IMR-90 (cell line): ENCODE results near the gene EIF4H. TPM values are rescaled to one million over a fixed set of nuclear protein-coding genes. Genes with fewer than 3 reads are reported as not detected.
A peak's percentile ranks its signal among the peaks of the same experiment; 100 is the strongest.
"Not testable (repeated sequence)": the region's sequence is repeated elsewhere in the genome, so short reads cannot be mapped to it uniquely, and the experiment has no call there.

Source experiments
- ATAC-seq: fragments of 200-7000 bp; cut with Tn5 transposase; 2 replicates; pipeline ENCODE4 v1.9.1; 2020; ENCODE audit warnings: low read depth, mild to moderate bottlenecking, moderate library complexity
- BruUV-seq: library from RNA; stranded (reverse); fragments of 400-500 nt; replicated peaks from 2 replicates; lab custom pipeline; 2021; lab: Mats Ljungman, UMichigan
- CTCF ChIA-PET: fragments of 300-600 bp; formaldehyde crosslinking; extraction: SDS; loops from one replicate; lab custom pipeline; 2021; ENCODE audit warnings: antibody characterized with exemption; lab: Yijun Ruan, JAX
- POLR2A ChIA-PET: fragments of 300-600 bp; sonication (Branson Sonifier 250); formaldehyde crosslinking; loops from one replicate; lab custom pipeline; 2022; ENCODE audit warnings: antibody characterized with exemption; ENCODE audit not compliant: unreplicated experiment; lab: Charles Lee
- DNase-seq: peaks from one replicate; pipeline ENCODE4 v3.0.0; 2013
- H2AFZ ChIP-seq: replicated peaks from 2 replicates; pipeline ENCODE3; 2013; ENCODE audit warnings: low read length, mild to moderate bottlenecking; ENCODE audit not compliant: poor library complexity
- H2AK5ac ChIP-seq: 2 replicates; pipeline ENCODE4 v1.6.1; 2013; ENCODE audit warnings: low read depth, low read length, inconsistent platforms
- H2AK9ac ChIP-seq: replicated peaks from 2 replicates; pipeline ENCODE3; 2013; ENCODE audit warnings: mild to moderate bottlenecking, low read depth, low read length, moderate library complexity; ENCODE audit not compliant: poor library complexity
- H2BK120ac ChIP-seq: 2 replicates; pipeline ENCODE4 v1.6.1; 2013; ENCODE audit warnings: low read depth, low read length, inconsistent platforms
- H2BK15ac ChIP-seq: 3 replicates; pipeline ENCODE4 v1.6.1; 2013; ENCODE audit warnings: low read depth, low read length, inconsistent platforms
- H2BK20ac ChIP-seq: 2 replicates; pipeline ENCODE4 v1.6.1; 2013; ENCODE audit warnings: low read depth, mild to moderate bottlenecking, inconsistent platforms, low read length, moderate library complexity
- H2BK5ac ChIP-seq: 2 replicates; pipeline ENCODE4 v1.6.1; 2013; ENCODE audit warnings: mild to moderate bottlenecking, low read depth, low read length, inconsistent platforms; ENCODE audit not compliant: poor library complexity, severe bottlenecking
- H3K14ac ChIP-seq: replicated peaks from 2 replicates; pipeline ENCODE4 v1.6.1; 2013; ENCODE audit warnings: low read depth, low read length, inconsistent platforms
- H3K18ac ChIP-seq: 2 replicates; pipeline ENCODE4 v1.6.1; 2013; ENCODE audit warnings: low read depth, low read length, control low read depth
- H3K23ac ChIP-seq: 2 replicates; pipeline ENCODE4 v1.6.1; 2013; ENCODE audit warnings: low read depth, low read length, inconsistent platforms
- H3K27ac ChIP-seq: 2 replicates; pipeline ENCODE4 v1.5.1; 2013; ENCODE audit warnings: mild to moderate bottlenecking, control low read depth, low read length; ENCODE audit not compliant: insufficient read depth
- H3K27me3 ChIP-seq: 2 replicates; pipeline ENCODE4 v1.6.1; 2013; ENCODE audit warnings: low read length; ENCODE audit not compliant: control insufficient read depth, insufficient read depth
- H3K36me3 ChIP-seq: 2 replicates; pipeline ENCODE4 v1.6.1; 2013; ENCODE audit warnings: low read length, mixed read lengths; ENCODE audit not compliant: control insufficient read depth, insufficient read depth
- H3K4ac ChIP-seq: 2 replicates; pipeline ENCODE4 v1.6.1; 2013; ENCODE audit warnings: low read depth, low read length, inconsistent platforms
- H3K4me1 ChIP-seq: 2 replicates; pipeline ENCODE4 v1.6.1; 2013; ENCODE audit warnings: low read length, mixed read lengths; ENCODE audit not compliant: control insufficient read depth, insufficient read depth
- H3K4me2 ChIP-seq: 2 replicates; pipeline ENCODE4 v1.6.1; 2013; ENCODE audit warnings: low read depth, mild to moderate bottlenecking, control low read depth, low read length, moderate library complexity
- H3K4me3 ChIP-seq: 2 replicates; pipeline ENCODE4 v1.5.1; 2013; ENCODE audit warnings: low read depth, mild to moderate bottlenecking, control low read depth, low read length, moderate library complexity; ENCODE audit not compliant: insufficient read depth
- H3K56ac ChIP-seq: 2 replicates; pipeline ENCODE4 v1.6.1; 2013; ENCODE audit warnings: low read length, inconsistent platforms; ENCODE audit not compliant: insufficient read depth; ENCODE audit errors: extremely low read depth
- H3K79me1 ChIP-seq, 2 experiments: 2 replicates each; pipeline ENCODE4 v1.6.1; 2013; ENCODE audit warnings: low read length in 2 of 2, inconsistent platforms in 1 of 2, low read depth in 1 of 2
- H3K9ac ChIP-seq: 2 replicates; pipeline ENCODE4 v1.6.1; 2013; ENCODE audit warnings: low read depth, low read length, control low read depth
- H3K9me1 ChIP-seq: 2 replicates; pipeline ENCODE4 v1.6.1; 2013; ENCODE audit warnings: low read length, inconsistent platforms; ENCODE audit not compliant: insufficient read depth
- H3K9me3 ChIP-seq: 2 replicates; pipeline ENCODE4 v1.6.1; 2013; ENCODE audit warnings: low read length; ENCODE audit not compliant: control insufficient read depth, insufficient read depth
- H4K20me1 ChIP-seq: 2 replicates; pipeline ENCODE4 v1.6.1; 2013; ENCODE audit warnings: low read length, inconsistent platforms; ENCODE audit not compliant: insufficient read depth
- H4K5ac ChIP-seq: 2 replicates; pipeline ENCODE4 v1.6.1; 2013; ENCODE audit warnings: mild to moderate bottlenecking, low read depth, low read length, control low read depth
- H4K8ac ChIP-seq, 2 experiments: 2 replicates each; pipeline ENCODE4 v1.6.1; 2013; ENCODE audit warnings: low read depth in 2 of 2, low read length in 2 of 2, control low read depth in 1 of 2, inconsistent platforms in 1 of 2
- H4K91ac ChIP-seq: 2 replicates; pipeline ENCODE4 v1.6.1; 2013; ENCODE audit warnings: low read depth, low read length, inconsistent platforms; ENCODE audit not compliant: insufficient read depth
- WGBS, 2 experiments: methylation state at CpG; one replicate each; pipeline versions ENCODE4 v1.1.5 to v1.1.7; 2013; ENCODE audit warnings: missing lambda C conversion rate in 2 of 2; ENCODE audit not compliant: insufficient read length in 1 of 2; ENCODE audit errors: extremely low coverage in 2 of 2; 5-methylcytosine and 5-hydroxymethylcytosine counted together
- dilution Hi-C: fragments of 300-500 bp; cut with HindIII; formaldehyde crosslinking; loops from one replicate; pipeline ENCODE4 v1.14.3; 2018; ENCODE audit warnings: low sequenced_read_pairs; ENCODE audit not compliant: unreplicated experiment
- in situ Hi-C: fragments of 300-500 bp; cut with MboI; formaldehyde crosslinking; loops from 3 replicates; pipeline ENCODE4 v1.14.3; 2019; ENCODE audit warnings: low sequenced_read_pairs, inconsistent platforms, mixed read lengths
- intact Hi-C: fragments of 100-400 bp; cut with micrococcal nuclease; formaldehyde crosslinking; loops from 2 replicates; pipeline ENCODE4 v1.10.0; 2022
- polyA plus RNA-seq, 3 experiments: library from polyadenylated mRNA; depleted of rRNA; stranded (reverse); fragments of >200 nt; gene quantifications; 2 replicates each; pipeline ENCODE4 v1.2.3, GENCODE V29; 2012; ENCODE audit warnings: low replicate concordance in 1 of 3
- total RNA-seq: library from RNA; depleted of rRNA; stranded (reverse); fragments of >200 nt; gene quantifications from 2 replicates; pipeline ENCODE4 v1.2.3, GENCODE V29; 2012

EIF4H gene
- total and polyA plus RNA-seq, 2 of the 4 experiments (the other 2 are of a cell fraction) = 241 to 321 TPM

GRCh38 chr7:74195139-74195860 lies 21.1 kb downstream of the EIF4H start:
- H3K4ac ChIP-seq, H3K9ac ChIP-seq, H3K9me3 ChIP-seq, ATAC-seq, H2AK9ac ChIP-seq, in situ Hi-C loops, H3K9me1 ChIP-seq, H3K56ac ChIP-seq, H4K8ac ChIP-seq, H2AK5ac ChIP-seq, H3K18ac ChIP-seq, intact Hi-C loops, CTCF ChIA-PET, H3K27ac ChIP-seq, H2BK5ac ChIP-seq, H3K27me3 ChIP-seq, DNase-seq, H2BK20ac ChIP-seq, H2BK120ac ChIP-seq, POLR2A ChIA-PET, H2AFZ ChIP-seq, H3K4me2 ChIP-seq, dilution Hi-C loops, H3K14ac ChIP-seq, H3K4me1 ChIP-seq, H4K91ac ChIP-seq, H4K5ac ChIP-seq, H2BK15ac ChIP-seq, H3K23ac ChIP-seq, BruUV-seq, H3K4me3 ChIP-seq: not testable (repeated sequence)
- Histone ChIP-seq H4K20me1 (peaks cover 19% of the 10 kb centered on the region), H3K79me1 (peaks cover 22 to 36% of the 10 kb centered on the region in 2 experiments), H3K36me3 (peaks cover 51% of the 10 kb centered on the region)
- WGBS, 2 experiments = 100% methylated on average over 3 of the region's 23 CpGs; no CpG with 5 or more reads in 1 of the 2 experiments

- H3K4me2 ChIP-seq, H3K4ac ChIP-seq, H3K9me3 ChIP-seq, intact Hi-C loops, ATAC-seq, H3K4me3 ChIP-seq, H3K56ac ChIP-seq, H3K14ac ChIP-seq, H3K27me3 ChIP-seq, H3K18ac ChIP-seq, in situ Hi-C loops, H2BK5ac ChIP-seq, H2BK20ac ChIP-seq, H2AK5ac ChIP-seq, H2BK120ac ChIP-seq, H4K8ac ChIP-seq, H3K23ac ChIP-seq, H4K91ac ChIP-seq, H2AK9ac ChIP-seq, H2BK15ac ChIP-seq, H2AFZ ChIP-seq, POLR2A ChIA-PET, dilution Hi-C loops, H4K5ac ChIP-seq, H3K9ac ChIP-seq, DNase-seq, H3K4me1 ChIP-seq, CTCF ChIA-PET, H3K9me1 ChIP-seq, H3K27ac ChIP-seq: not testable (repeated sequence)
- no CpG with 5 or more reads among the region's 19 CpGs for WGBS, 2 experiments
- TSS peak; percentile 84 for BruUV-seq
- Histone ChIP-seq H4K20me1 (peaks cover 11% of the 10 kb centered on the region; the same call in 1 of the 2 replicates), H3K79me1 (peaks cover 15 to 28% of the 10 kb centered on the region in 2 experiments), H3K36me3 (peaks cover 44% of the 10 kb centered on the region)
Observed at GRCh38 chr7:74195968-74196654, 22.0 kb downstream of the EIF4H start.
